GM21786 (cell line): Measurements from ENCODE around the gene EIF1.

Source experiments
- ATAC-seq: cut with Tn5 transposase; IDR thresholded peaks from one replicate; pipeline ENCODE4 v1.9.1; 2021; ENCODE audit not compliant: unreplicated experiment

The EIF1 gene

DNA sequence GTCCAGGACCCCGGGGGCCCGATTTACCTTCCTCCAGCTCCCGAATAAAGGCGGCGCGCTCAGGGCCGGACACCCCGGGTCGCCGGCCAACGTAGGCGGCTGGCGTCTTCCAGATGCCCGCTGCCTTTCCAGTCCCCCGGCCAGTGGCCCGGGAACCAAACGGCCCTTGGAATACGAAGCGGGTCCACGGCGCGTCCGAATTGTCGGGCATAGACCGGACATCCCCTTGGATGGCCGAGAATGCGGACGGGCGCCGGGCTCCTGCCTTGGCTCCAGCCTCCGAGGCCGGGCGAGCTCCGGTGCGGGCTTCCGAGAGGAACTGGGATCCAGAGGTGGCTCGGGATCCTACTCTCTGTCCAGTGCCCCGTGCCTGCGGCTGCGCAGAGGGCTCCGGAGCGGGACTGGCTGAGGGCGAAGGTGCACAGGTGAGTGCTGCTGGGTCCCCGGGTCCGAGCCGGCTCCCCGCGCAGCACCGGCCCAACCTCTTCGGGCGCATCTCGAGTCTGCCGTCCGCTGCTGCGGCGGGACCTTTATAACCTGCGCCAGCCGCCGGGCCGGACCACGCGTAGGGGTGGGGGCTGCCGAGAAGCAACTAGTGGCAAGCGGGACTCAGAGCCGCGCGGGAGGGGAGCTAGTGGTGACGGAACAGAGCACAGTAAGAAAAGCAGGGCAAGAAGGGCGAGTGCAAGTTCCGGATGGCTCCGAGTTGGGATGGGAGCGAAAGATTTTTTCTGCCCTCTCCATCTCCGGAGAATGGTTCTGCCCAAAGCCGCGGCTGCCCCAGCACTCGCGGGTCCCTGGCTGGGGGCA, 45.7 kb downstream of the EIF1 start, which contains the start of gene HAP1:
Gene HAP1 (minus strand): TSS at position 505 of the 810 bp plus-strand sequence. CDS start 9 bp downstream, at position 496.
- no peak for ATAC-seq

GRCh38 chr17:41734949-41735313, 46.2 kb downstream of the EIF1 start:
- no peak for ATAC-seq

- no peak for ATAC-seq
Measured at GRCh38 chr17:41735744-41736143, 47.1 kb downstream of the EIF1 start.

DNA sequence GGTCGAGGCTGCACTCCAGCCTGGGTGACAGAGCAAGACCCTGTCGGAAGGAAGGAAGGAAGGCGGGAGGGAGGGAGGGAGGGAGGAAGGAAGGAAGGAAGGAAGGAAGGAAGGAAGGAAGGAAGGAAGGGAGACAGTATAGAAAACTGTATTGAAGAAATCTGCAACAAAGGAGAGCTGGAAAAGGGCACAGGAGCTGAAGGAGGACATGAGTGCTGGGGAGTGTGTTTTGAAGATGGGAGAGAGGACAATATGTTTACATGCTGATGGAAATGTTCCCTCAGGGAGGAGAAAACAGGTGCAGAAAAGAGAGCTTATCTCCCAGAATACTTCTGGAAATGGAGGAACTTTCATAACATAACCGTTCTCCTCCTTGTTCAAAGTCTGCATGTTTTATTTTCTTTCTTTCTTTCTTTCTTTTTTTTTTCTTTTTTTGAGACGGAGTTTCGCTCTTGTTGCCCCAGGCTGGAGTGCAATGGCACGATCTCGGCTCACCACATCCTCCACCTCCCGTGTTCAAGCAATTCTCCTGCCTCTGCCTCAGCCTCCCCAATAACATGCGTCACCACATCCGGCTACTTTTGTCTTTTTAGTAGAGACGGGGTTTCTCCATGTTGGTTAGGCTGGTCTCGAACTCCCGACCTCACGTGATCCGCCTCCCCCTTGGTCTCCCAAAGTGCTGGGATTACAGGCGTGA, 48.4 kb downstream of the EIF1 start:
- no peak for ATAC-seq

DNA sequence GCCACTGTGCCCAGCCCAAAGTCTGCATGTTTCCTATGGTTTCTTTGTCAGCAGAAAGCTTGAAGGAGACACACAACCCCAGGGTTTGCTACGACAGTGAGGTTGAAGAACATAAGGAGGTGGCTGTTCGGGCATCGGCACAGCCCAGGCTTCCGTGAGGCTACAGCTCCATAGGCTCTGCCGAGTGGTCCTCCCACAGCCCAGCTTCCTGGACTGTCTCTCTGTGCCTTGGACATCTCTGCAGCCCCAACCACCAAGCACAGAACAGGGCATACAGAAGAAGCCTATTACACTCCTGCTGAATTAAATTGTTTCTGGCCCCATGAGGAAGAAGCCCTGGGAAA, 49.0 kb downstream of the EIF1 start:
- no peak for ATAC-seq

- ATAC-seq = no peak
Measured at GRCh38 chr17:41738077-41738800, 49.6 kb downstream of the EIF1 start.

DNA sequence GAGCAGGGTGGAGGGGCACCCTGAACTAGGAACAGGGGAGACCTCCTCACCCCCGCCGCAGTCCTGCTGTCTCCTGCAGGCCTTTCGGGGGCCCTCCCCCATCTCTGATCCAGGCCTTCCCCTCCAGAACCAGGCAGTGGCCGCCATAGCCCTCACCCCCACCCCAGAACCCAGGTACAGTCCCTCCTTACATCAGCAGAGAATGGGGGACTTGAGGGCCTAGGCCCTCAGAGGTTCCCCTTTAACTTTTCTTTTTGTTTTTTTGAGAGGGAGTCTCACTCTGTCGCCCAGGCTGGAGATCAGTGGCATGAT, 50.1 kb downstream of the EIF1 start:
- no peak for ATAC-seq

GRCh38 chr17:41739661-41740352, 51.1 kb downstream of the EIF1 start:
- no peak for ATAC-seq

GRCh38 chr17:41740506-41740905, 51.8 kb downstream of the EIF1 start:
- ATAC-seq = no peak

DNA sequence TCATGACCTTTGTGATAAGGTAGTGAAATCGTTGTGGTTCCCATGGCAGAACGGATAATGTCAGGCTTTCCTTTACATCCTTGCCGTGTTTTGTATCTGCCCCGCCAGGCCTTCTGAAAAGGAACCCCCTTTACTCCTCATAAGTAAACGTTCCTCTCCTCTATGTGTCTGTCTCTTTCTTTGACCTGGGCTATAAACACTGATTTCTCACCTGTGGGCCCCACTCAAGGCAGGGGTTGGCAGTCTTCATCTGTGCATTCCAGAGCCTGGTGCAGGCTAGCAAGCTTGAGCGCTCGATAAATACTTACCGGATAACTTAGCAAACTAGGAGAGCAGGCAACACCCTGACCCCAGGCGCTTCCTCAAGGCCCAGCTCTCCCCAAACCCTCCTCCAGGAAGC, 53.0 kb downstream of the EIF1 start:
- ATAC-seq = no peak
